Measurements from ENCODE around the gene ABCC9. TPM values are rescaled to one million over a fixed set of nuclear protein-coding genes. Genes with fewer than 3 reads are reported as not detected.
"Not testable (repeated sequence)": the region's sequence is repeated elsewhere in the genome, so short reads cannot be mapped to it uniquely, and the experiment has no call there.

Gene ABCC9
- polyA plus RNA-seq, 1 of the 3 experiments (the other 2 are of a cell fraction), result 0.02 TPM

- TF ChIP-seq TCF12 (IDR thresholded peaks at IDR 0.05) (no peak), POLR2AphosphoS5 (IDR thresholded peaks at IDR 0.05; ENCODE audit: low read depth, low read length) (no peak), RAD21 (IDR thresholded peaks at IDR 0.05; ENCODE audit: low read length) (no peak), FOSL2 (IDR thresholded peaks at IDR 0.05; ENCODE audit: borderline replicate concordance, low read depth) (no peak), ELF1 (IDR thresholded peaks at IDR 0.05) (no peak), USF1 (IDR thresholded peaks at IDR 0.05; ENCODE audit: borderline replicate concordance, low read depth) (no peak)
- Histone ChIP-seq H3F3A (replicated peaks; ENCODE audit: insufficient read depth) (no peaks in the 10 kb centered on the region), H3K27ac (ENCODE audit: low read depth in 2 of 2, low read length in 1 of 2) (no peak overlapping the region), H4K20me1 (ENCODE audit: insufficient read depth) (no peaks in the 10 kb centered on the region), H3K9me2 (no peaks in the 10 kb centered on the region), H3K9me3 (no peaks in the 10 kb centered on the region), H3K4me3 (ENCODE audit: low read depth in 2 of 2, low read length in 1 of 2) (no peak overlapping the region), H3K9ac (no peak overlapping the region), H3K79me2 (ENCODE audit: insufficient read depth) (no peaks in the 10 kb centered on the region), H3K4me1 (ENCODE audit: control insufficient read depth in 1 of 2, insufficient read depth in 2 of 2, low read depth in 1 of 2, low read length in 1 of 2) (no peaks in the 10 kb centered on the region), H3K36me3 (replicated peaks in 1 of 2; ENCODE audit: control insufficient read depth in 1 of 2, insufficient read depth in 2 of 2, low read length in 1 of 2) (no peaks in the 10 kb centered on the region), H3K4me2 (no peak overlapping the region), H2AFZ (ENCODE audit: low read depth) (0 out of 2 replicates have a peak overlapping the region, but pooled peaks have one; percentile 1), H3K27me3 (ENCODE audit: insufficient read depth) (no peaks in the 10 kb centered on the region)
- 30% methylated on average over 7 of the region's 7 CpGs for WGBS (ENCODE audit: low lambda C conversion rate)
- ChIA-PET POLR2A (no interaction called here), CTCF (no interaction called here)
- DNase-seq, result no peak
Measured at GRCh38 chr12:21788089-21788983, 152.9 kb downstream of the ABCC9 start.

GRCh38 chr12:21786041-21786531 is 155.1 kb downstream of the ABCC9 start:
- 50% methylated on average over 3 of the region's 3 CpGs for WGBS (ENCODE audit: low lambda C conversion rate)

GRCh38 chr12:21782723-21783122 is 158.5 kb downstream of the ABCC9 start:
- H4K20me1 ChIP-seq (ENCODE audit: insufficient read depth); H3K79me2 ChIP-seq (ENCODE audit: insufficient read depth); H3F3A ChIP-seq (replicated peaks; ENCODE audit: insufficient read depth); DNase-seq; POLR2A ChIA-PET; H3K9me2 ChIP-seq; H3K9me3 ChIP-seq; H3K4me2 ChIP-seq; H3K4me3 ChIP-seq (ENCODE audit: low read depth in 2 of 2, low read length in 1 of 2); H3K27ac ChIP-seq (ENCODE audit: low read depth in 2 of 2, low read length in 1 of 2); H3K9ac ChIP-seq; H2AFZ ChIP-seq (ENCODE audit: low read depth); H3K4me1 ChIP-seq (ENCODE audit: control insufficient read depth in 1 of 2, insufficient read depth in 2 of 2, low read depth in 1 of 2, low read length in 1 of 2); H3K27me3 ChIP-seq (ENCODE audit: insufficient read depth); H3K36me3 ChIP-seq (replicated peaks in 1 of 2; ENCODE audit: control insufficient read depth in 1 of 2, insufficient read depth in 2 of 2, low read length in 1 of 2): not testable (repeated sequence)
- CTCF ChIA-PET, result interaction anchor here (2.1 kb wide), 1 partner anchor 9 kb away, joined by 7 read pairs; the partner anchor contains the start of gene KCNJ8
- 44% methylated on average over 3 of the region's 3 CpGs for whole genome bisulfite sequencing (ENCODE audit: low lambda C conversion rate)

More at GRCh38 chr12:21786041-21786531, 155.1 kb downstream of the ABCC9 start:
- POLR2A ChIA-PET, result interaction anchor here (0.7 to 0.9 kb wide), 2 partner anchors 11 to 284 kb away, joined by 3 to 6 read pairs; partner anchors contain the start of genes GOLT1B, KCNJ8 and RECQL
- H3K27me3 ChIP-seq (ENCODE audit: insufficient read depth), result no peaks in the 10 kb centered on the region
- CTCF ChIA-PET, result interaction anchor here (1.2 kb wide), 1 partner anchor 13 kb away, joined by 3 read pairs; no protein-coding TSS in a partner anchor
- H4K20me1 ChIP-seq (ENCODE audit: insufficient read depth), result no peaks in the 10 kb centered on the region
- no peaks in the 10 kb centered on the region for H3K36me3 ChIP-seq (replicated peaks in 1 of 2; ENCODE audit: control insufficient read depth in 1 of 2, insufficient read depth in 2 of 2, low read length in 1 of 2)
- H3K9ac ChIP-seq, result no peak overlapping the region
- H3K79me2 ChIP-seq (ENCODE audit: insufficient read depth), result no peaks in the 10 kb centered on the region
- H3F3A ChIP-seq (replicated peaks; ENCODE audit: insufficient read depth), result no peaks in the 10 kb centered on the region
- TF ChIP-seq RFX5 (IDR thresholded peaks at IDR 0.05; ENCODE audit: low read length), result no peak
- TF ChIP-seq PBX3 (IDR thresholded peaks at IDR 0.05), result no peak
- TF ChIP-seq TCF12 (IDR thresholded peaks at IDR 0.05), result no peak
- no peak for TF ChIP-seq CTCF (IDR thresholded peaks at IDR 0.05)
- TF ChIP-seq EZH2phosphoT487 (IDR thresholded peaks at IDR 0.05; ENCODE audit: borderline replicate concordance, low read depth), result no peak
- no peak for TF ChIP-seq TEAD4 (IDR thresholded peaks at IDR 0.05; ENCODE audit: borderline replicate concordance, insufficient read depth)
- no peak overlapping the region for H2AFZ ChIP-seq (ENCODE audit: low read depth)
- no peak overlapping the region for H3K27ac ChIP-seq (ENCODE audit: low read depth in 2 of 2, low read length in 1 of 2)
- H3K9me3 ChIP-seq, result no peaks in the 10 kb centered on the region
- DNase-seq, result no peak
- H3K9me2 ChIP-seq, result no peaks in the 10 kb centered on the region
- H3K4me1 ChIP-seq (ENCODE audit: control insufficient read depth in 1 of 2, insufficient read depth in 2 of 2, low read depth in 1 of 2, low read length in 1 of 2), result no peaks in the 10 kb centered on the region
- H3K4me3 ChIP-seq (ENCODE audit: low read depth in 2 of 2, low read length in 1 of 2), result no peak overlapping the region
- H3K4me2 ChIP-seq, result no peak overlapping the region
